ENCODE measurements around the gene MRPL50.
A peak's percentile ranks its signal among the peaks of the same experiment; 100 is the strongest.

MRPL50 gene

DNA sequence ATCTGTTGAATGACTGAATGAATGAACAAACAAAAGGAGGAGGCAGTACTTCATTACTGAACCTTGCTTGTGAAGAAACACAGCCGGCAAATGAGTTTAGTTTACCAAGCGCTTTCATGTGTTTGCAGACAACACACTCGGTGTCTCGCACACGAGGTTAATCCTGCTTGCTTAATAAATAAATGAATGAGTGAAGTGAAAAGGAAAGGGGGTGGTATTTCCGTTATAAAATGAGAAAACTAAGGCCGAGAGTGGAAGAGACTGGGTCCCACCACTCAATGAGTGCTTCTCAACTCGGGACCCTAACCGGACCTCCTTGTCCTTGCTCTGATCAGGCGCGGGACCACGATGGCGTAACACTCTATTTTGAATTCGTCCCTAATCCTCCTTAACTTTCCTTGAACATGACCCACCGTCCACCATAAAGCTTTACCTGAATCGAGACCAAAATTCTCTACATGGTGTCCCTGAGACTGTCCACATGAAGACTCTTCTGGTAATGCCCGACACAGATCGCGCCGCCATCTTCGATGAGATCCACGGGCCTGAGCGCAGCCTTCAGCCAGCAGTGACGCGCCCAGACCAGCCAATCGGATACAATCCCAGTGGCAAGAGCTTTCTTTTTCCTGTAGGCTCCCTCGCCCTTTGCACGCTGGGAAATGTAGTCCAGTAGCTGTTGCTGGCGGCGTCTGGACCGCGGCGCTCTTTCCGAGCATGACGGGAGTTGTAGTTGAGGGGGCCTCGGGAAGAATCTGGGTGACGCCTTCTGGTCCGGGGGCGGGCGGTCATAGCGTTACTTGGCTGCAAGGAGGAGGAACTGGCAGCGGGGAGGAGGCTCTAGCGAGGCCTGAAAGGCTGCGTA lies at the start of gene MRPL50, which contains the start of gene ZNF189:
TSS of gene MRPL50 (minus strand) at position 551 of the 862 bp plus-strand sequence. CDS start at position 525, 26 bp downstream.
TSS of gene ZNF189 (plus strand) at position 784 of the 862 bp plus-strand sequence. CDS start 306 bp downstream, outside the sequence.
- DNase-seq: peak; percentile 98

DNA sequence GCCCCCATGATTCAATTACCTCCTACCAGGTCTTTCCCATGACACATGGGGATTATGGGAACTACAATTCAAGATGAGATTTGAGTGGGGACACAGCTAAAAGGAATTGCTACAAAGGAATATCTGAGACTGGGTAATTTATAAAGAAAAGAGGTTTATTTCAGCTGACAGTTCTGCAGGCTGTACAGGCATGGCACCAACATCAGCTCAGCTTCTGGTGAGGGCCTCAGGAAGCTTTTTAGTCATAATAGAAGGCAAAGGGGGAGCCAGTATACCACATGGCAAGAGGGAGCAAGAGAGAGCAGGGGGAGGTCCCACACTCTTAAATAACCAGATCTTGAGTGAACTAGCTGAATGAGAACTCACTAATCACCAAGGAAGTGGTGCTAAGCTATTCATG lies 48.3 kb upstream of the MRPL50 start:
- no peak for DNase-seq

DNA sequence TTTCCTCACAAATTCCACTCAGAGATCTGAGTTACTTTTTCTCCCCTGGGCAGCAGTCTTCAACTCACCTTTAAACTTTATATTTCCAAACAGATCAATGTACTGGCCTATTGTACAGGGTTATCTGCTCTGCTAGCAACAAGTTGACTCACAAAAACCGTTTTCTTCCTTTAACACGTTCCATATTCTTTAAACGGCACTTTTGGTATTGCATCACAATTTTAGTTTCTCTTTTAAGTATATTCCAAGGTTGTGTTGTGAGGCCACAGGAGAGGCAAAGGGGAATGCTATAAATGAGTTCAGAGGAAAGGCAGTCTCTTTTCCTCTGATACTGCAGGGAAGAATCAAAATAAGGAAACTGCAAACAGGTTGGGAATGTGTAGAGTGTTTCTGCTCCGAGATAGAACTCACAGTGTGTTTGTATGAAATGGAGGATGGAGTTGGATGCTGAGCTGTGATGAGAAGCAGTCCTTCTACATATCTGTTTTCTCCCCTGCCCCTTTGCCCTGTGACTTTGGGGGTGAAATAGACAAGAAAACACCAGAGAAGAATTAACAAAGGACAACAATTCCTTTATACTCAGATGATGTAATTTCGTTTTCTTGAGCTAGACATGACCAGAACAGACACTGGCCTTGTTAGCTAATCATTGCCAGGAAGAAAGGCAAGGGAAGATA lies 47.1 kb upstream of the MRPL50 start:
- DNase-seq: no peak

DNA sequence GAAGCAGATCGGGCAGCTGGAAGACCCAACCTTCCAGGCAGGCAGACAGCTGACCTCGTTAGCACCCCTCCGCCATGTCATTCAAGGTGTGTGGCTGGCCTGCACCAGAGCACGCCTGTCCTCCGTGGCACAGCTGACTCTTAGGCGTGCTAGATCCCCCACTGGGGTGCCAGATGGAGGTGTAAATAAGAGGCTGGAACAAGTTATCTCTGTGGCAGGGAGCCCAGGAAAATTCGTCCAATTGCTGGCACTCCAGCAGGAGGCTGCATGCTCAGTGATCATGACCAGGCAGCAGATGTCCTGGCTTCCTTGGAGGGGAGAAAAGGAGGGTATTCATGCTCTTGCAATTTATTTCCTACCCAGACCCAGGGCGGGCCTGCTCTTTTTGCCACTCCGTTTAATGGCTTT lies 45.0 kb upstream of the MRPL50 start:
- no peak for DNase-seq

DNA sequence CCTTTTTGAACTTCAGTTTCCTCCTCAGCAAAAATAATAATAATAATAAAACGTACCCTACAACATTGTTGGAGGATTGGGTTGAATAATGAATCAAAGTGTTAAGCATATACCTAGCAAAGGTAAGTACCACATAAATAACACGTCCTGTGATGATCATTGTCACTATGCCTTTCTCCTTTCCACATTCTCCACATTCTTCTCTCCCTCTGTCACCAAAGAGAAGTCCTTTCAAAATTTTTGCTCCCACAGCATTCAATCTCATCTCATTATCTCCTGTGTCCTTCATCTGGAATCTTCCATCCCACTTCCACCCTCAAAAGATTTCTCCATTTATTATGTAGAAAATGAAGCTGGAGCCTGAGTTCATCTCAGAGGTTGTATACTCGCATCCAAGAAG lies 44.3 kb upstream of the MRPL50 start:
- no peak for DNase-seq

DNA sequence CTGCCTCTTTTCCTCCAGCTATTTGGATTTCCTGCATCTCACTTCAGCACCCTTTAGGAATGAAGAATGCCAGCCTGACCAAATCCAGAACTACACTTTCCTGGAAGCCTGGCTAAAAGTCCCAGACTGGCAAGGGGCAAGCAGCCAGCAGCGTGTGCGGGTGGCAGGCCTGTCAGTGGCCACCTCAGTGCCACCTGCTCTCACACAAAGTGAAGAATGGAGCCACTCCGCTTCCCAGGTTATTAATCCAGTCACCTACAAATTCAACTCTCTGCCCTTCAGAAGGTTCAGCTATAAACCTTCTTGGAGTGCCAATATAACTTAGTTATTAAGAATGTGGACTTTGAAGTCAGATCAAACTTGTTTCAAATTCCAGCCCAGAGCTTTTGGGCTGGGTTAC lies 43.9 kb upstream of the MRPL50 start:
- DNase-seq: no peak

DNA sequence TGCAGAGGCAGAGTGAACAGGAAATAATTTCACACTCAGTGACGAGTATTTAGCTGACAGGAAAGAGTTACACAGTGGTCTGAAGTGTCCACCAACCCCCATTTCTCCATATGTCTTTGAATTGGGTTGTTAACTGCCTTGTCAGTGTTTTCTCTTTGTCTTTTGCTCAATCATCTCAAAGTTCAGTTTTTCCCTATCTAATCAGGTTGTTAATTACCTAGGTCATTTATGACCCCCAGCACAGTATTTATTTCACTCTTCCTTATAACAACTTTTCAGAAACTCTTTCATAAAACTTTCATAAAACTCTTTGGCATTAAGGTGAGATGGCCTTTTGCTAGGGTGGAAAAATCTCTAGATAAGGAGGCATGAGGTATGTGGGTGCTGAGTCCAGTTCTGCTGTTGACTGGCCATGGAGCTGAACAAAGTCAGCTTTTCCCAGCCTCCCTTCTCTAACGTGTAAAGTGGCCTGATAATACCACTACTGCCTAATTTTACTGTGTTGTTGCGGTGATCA lies 42.4 kb upstream of the MRPL50 start:
- no peak for DNase-seq

DNA sequence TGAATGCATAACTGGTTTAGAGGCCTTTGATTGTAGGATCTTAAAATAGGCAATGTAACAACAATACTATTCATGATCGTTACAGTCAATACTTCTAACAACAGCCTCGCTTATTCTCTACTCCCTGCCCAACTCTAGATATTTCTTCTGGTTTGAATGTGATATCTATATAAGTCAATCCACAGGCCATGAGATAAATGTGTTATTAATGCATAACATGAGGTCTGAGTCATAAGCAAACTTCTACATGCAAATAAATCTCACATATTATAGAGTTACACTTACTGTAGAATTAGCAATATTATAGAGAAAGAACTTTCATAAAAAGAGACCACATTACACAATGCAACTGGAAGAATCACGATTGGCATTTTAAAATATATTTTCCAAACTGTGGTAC lies 40.1 kb upstream of the MRPL50 start:
- DNase-seq: no peak

DNA sequence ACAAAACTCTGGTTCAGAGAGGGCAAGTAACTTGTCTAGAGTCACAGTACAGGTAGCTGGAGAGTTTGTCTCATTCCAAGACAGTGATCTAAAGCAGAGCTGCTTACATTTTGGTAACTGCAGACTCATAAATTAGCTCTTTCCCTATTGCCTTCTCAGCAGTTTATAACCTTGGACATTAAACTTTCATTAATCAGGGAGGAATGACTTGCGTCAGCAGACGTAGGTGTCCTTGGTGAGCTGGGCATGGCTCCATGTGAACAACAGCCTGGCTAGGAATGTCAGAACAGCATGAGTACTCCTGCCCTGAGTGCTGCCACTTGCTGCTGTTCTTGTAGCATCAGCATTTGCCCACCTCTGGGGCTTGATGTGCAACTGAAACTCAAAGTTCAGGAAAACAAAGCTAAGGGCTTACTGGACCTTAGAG lies 39.4 kb upstream of the MRPL50 start:
- no peak for DNase-seq

DNA sequence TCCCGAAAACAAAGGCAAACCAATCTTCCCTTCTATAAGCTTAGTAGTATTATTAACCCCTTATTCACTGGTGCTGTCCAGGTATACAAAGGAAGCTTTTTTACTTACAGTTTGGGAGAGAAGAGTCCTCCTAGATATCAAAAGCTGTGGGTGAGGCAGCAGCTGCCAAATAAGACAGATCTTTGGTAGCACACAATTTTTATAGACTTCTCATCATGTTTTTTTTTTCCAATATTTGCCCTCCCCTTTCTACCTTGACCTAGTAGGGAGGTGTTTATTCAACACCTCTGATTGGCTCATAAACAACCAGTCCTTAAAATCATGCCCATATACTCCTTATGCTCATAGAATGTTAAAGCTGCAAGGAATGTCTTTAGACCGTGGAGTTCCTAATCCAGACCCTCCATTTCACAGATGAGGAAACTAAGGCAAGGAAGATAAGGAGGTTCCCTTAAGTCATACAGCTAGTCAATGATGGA lies 37.2 kb upstream of the MRPL50 start, which contains the start of gene ALDOB:
TSS of gene ALDOB (minus strand) at position 174 of the 479 bp plus-strand sequence. CDS start 4,887 bp downstream, outside the sequence.
- DNase-seq: no peak

DNA sequence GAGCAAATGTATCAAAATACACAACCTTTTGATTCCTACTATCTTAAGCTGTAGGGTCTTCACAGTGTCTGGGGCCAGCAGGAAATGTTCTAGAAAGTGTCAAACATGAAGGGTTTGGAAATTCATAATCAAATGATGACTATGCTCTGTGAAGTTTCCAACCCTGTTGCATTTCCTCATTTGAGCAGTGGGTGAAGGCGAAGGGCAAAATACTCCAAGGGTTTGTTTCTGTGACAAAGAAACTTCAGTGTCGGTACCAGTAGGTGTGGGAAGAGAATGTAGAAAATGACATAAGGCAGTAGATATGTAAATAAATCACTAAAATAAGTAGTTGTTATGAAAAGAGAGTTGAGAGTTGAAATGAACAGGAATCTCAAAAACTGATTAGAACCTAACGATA lies 36.6 kb upstream of the MRPL50 start:
- DNase-seq: no peak

DNA sequence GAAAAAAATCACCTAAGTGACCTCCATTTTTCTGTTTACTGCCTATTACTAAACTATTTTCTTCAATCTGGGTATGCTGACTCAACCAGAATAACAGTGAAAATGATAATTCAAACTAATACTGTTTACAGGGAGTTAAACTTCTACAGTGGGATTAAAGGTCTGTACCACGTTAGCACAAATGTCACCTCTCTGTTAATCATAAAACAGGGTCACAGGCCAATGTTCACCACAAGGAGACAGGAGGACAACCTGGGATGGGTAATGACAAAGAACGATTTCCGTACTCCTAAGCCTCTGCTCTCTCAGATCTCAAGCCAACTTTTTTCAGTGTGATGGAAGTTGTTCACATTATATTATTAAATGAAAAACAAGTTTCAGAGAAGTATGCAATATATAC lies 34.8 kb upstream of the MRPL50 start:
- no peak for DNase-seq

DNA sequence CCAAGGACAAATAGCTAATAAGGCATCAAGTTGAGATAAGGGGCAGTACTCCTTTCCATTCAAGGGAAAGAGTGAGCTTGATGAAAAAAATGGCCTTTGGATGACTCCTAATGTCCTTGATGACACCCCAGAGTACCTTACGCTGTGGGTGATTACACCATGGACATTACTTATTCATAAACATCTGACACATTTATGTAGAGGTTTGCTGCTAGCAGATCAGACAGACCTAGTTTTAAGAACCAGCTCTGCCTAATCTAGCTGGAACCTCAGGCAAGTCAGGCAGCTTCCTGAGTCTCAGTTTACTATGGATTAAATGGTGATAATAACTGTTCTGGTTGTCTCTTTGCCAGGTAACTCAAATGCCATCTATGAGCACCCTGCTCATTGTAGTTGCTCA lies 34.3 kb upstream of the MRPL50 start:
- no peak for DNase-seq

DNA sequence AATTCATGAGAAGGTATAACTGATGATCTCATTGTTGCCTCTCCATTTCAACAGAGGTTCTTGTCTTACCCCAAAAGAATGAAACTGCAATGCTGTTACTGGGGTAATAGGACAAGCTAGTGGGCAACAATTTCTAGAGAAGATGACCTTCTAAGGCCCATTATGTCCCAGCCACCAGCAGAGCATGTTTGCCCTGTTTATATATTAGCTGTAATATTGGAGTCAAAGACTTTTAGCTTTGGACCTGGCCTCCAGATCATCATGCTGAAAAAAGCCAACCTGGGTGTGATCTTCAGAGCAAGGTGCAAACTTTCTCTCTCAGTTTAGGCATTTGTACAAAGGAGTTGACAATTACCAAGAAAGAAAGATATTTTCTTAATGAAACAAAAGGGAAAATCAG lies 33.8 kb upstream of the MRPL50 start:
- no peak for DNase-seq

DNA sequence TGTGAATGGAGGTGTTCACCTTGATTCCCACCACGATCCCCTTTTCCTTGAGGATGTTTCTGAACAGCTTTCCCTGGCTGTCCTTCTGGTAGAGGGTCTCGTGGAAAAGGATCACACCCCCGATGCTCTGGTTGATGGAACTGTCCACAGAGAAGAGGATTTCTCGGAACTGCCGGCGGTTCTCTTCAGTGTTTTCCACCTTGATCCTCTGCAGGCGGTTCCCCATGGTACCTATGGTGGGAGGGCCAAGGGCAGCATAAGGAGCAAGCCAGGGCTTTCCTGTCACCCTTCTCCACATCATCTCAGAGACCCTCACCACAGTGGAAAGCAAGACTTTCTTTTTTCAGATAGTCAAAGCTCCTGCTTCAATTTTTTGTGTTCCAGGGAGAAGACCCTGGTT lies 31.3 kb upstream of the MRPL50 start:
- DNase-seq: no peak

DNA sequence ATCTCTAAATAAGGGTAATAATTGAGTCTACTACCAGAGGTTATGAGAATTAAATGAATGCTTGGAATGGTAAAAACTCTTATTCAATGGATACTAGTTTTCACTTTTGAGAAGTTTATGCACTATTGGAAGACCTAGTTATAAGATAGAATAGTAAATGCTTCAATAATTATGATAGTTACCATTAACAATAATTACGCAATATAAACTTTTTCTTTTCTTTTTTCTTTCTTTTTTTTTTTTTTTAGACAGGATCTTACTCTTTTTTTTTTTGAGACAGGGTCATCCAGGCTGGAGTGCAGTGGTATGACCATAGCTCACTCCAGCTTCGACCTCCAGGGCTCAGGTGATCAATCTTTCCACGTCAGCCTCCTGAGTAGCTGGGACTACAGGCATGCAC lies 30.5 kb upstream of the MRPL50 start:
- DNase-seq: no peak

DNA sequence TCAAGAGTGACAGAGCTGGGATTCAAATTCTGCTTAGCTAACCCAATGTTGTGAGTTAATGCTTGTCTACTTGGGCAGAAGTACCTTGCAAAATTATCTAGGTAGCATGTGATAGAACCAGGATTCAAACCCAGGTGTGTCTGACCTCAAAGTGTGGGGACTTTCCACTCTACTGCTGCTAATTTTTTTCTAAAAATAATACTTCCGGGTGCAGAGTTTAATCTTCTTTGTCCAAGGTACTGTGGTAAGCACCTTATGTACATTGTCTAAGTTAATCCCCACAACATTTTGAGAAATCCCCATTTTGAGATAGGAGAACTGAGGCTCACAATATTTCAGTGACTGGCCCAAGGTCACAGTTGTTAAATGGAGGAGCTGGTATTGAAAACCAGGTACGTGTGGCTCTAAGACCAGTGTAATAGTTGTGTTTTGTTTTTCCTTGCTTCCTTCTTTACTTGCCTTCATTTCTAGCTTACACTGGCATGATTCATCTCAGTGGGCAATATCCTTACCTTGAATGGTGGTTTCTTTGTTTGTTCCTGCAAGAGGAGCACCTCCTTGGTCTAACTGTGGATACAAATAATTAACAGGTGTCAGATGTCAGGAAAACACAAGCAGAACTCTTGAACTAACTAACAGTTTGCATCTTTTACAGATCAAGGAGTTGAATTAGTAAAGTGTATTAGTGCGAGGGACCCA lies 29.7 kb upstream of the MRPL50 start:
- DNase-seq: no peak

DNA sequence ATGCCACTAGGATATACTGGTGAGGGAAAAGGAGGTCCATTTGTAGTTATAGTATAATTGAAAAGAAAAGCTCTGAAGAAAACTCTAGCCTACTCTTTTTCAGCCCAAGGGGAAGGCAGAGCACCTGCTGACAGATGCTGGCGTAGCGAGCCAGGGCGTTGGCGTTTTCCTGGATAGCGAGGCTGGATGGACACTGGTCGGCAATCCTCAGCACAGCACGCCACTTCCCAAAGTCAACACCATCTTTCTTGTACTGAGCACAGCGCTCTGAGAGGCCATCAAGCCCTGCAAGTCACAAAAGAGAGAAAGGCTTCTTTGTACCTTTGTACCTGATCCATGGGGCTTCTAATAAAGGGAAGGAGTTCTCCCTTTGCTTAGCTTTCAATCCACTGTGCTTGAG lies 28.9 kb upstream of the MRPL50 start:
- DNase-seq: no peak

DNA sequence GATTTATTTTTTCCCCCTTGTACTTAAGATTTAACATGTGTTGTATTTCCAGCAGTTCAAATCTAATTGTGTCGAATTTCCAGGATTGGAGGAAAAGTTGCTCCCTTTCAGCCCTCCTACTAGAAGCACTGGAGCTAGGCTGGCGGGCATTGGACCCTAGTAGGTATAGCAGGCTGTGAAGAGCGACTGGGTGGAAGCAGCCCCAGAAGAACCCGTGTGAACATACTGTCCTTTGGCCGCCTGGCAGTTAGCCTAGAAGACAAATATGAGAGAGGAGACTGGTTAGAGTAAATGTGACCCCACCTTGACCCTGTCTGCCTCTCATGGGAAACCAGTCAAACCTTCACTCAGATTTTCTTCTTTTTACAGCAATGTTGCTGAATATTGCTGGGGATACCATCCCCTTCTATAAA lies 23.2 kb upstream of the MRPL50 start:
- no peak for DNase-seq

DNA sequence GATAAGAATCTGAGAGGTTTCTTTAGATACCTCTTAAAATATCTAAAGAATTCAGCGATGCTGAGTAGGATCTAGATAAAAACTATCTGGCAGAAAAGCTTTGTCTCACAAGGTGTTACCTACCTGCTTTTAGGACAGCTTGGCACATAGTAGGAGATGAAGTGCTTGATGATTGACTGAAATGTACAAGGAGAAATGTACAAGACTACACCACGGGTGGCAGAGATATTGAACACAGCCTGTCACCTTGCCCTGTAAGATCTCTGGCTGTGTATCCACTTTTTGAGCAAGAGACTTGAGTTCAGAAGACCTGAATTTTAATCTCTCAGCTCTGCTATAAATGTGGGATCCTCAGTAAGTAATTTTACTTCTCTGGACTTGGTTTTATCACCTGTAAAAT lies 21.4 kb upstream of the MRPL50 start:
- no peak for DNase-seq

DNA sequence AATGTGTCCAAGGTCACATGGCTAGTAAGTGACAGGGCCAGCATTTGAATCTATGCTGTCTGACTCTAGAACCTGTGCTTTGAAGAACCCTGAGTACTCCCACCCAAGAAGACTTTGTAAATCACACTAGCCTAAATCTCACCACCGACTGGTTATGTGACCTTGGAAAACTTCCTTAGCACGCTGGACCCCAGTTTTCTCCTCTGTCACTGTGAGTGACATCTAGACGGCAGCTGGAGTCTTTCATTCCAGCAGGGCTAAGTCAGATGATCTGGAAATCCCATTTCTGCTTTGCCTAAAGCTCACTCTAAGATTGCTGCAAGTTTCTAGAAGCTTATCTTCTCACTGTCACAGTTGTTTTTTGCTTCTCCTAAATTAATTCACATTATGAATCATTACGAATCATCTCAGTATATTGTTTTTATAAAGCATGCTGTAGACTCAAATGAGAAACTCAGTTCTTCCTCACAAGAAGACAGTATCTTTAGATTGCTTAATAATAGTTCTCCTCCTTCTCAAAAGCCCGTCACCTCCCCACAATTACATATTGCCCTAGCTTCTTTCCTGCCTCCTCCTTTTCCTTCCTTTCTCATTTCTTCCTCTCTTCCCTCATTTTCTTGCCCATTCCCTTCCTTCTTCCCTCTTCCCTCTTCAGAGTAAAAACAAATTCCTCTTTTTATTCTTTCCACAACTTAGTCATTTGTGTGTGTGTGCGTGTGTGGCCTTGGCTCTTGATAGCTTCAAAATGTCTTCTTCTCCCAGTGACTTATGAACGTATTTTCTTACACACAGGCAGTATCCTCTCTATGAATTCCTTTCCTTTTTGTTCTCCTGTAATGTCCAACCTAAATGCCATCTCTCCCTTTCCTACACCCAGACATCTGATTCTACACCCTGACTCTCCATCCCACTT lies 20.4 kb upstream of the MRPL50 start:
- no peak for DNase-seq

DNA sequence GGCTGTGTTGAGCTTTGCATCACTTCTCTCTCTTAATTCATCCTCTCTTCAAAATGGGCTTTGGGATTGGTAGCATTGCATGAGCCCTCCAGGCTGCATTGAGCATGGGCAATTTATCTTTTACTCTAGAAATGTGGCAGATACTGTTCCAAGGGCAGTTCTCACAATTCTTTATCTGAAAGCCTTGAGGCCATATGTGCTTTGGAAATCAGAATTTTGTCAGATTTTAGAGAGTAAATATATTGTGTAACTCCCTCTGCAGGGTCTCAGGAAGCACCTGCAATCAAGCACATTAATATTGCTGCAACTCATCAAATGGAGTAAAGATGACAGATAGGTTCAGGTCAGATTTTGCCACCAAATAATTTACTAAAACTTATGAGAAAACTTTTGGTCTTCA lies 19.6 kb upstream of the MRPL50 start:
- no peak for DNase-seq

Measured in SHP77 treated with DMSO at 0.1 percent for 48 hours (cell line).